ENCODE data around the gene WNT6.

- TF ChIP-seq POLR2A (IDR thresholded peaks at IDR 0.05; ENCODE audit: low read depth, low read length) (no peak), POLR2AphosphoS5 (IDR thresholded peaks at IDR 0.05; ENCODE audit: low read depth, low read length) (peak; percentile 50; the same call in 1 of the 2 replicates), TAF1 (IDR thresholded peaks at IDR 0.05; ENCODE audit: low read depth, low read length) (no peak)
Observed at GRCh38 chr2:218892693-218893348, 33.2 kb downstream of the WNT6 start.
